GM23338 (cell line): ENCODE measurements around the gene CATSPERE. TPM values are rescaled to one million over a fixed set of nuclear protein-coding genes. Genes with fewer than 3 reads are reported as not detected.
A peak's percentile ranks its signal among the peaks of the same experiment; 100 is the strongest.

Experiments used
- ATAC-seq: fragments of 200-7000 bp; cut with Tn5 transposase; 3 replicates; pipeline ENCODE4 v1.9.1; 2020
- DNase-seq: peaks from one replicate; pipeline ENCODE4 v3.0.0-alpha.2; 2015; ENCODE audit warnings: low spot score
- H2AFZ ChIP-seq: fragments of 200-600 bp; sonication (generic); 2 replicates; pipeline ENCODE4 v1.8.0; 2016; ENCODE audit warnings: antibody characterized with exemption, mild to moderate bottlenecking, moderate library complexity
- H3F3A ChIP-seq: fragments of 200-600 bp; sonication (generic); replicated peaks from 2 replicates; pipeline ENCODE4 v1.8.0; 2017; ENCODE audit warnings: antibody characterized with exemption, mixed run types, low read depth
- H3K27ac ChIP-seq: fragments of 200-600 bp; sonication (generic); 2 replicates; pipeline ENCODE4 v1.6.1; 2016; ENCODE audit warnings: low read depth
- H3K27me3 ChIP-seq: fragments of 200-600 bp; sonication (generic); 2 replicates; pipeline ENCODE4 v1.8.0; 2016; ENCODE audit warnings: mild to moderate bottlenecking, mixed run types, moderate library complexity; ENCODE audit not compliant: insufficient read depth
- H3K36me3 ChIP-seq: fragments of 200-600 bp; sonication (generic); 2 replicates; pipeline ENCODE4 v1.8.0; 2016; ENCODE audit warnings: mild to moderate bottlenecking; ENCODE audit not compliant: insufficient read depth
- H3K4me1 ChIP-seq: fragments of 200-600 bp; sonication (generic); 2 replicates; pipeline ENCODE4 v1.8.0; 2016; ENCODE audit warnings: mild to moderate bottlenecking, moderate library complexity; ENCODE audit not compliant: insufficient read depth
- H3K4me2 ChIP-seq: fragments of 200-600 bp; sonication (generic); 2 replicates; pipeline ENCODE4 v1.7.1; 2017; ENCODE audit warnings: mixed run types
- H3K4me3 ChIP-seq: fragments of 200-600 bp; sonication (generic); 2 replicates; pipeline ENCODE4 v1.6.1; 2016; ENCODE audit warnings: mixed run types
- H3K79me2 ChIP-seq: fragments of 200-600 bp; sonication (generic); replicated peaks from 2 replicates; pipeline ENCODE4 v1.8.0; 2017; ENCODE audit warnings: mild to moderate bottlenecking; ENCODE audit not compliant: insufficient read depth
- H3K9me2 ChIP-seq: fragments of 200-600 bp; sonication (generic); 2 replicates; pipeline ENCODE4 v1.8.0; 2017; ENCODE audit not compliant: insufficient read depth
- H4K20me1 ChIP-seq: fragments of 200-600 bp; sonication (generic); replicated peaks from 2 replicates; pipeline ENCODE4 v1.8.0; 2017; ENCODE audit warnings: mild to moderate bottlenecking; ENCODE audit not compliant: insufficient read depth
- H3K27ac Mint-ChIP-seq: 2 replicates; pipeline ENCODE4 v1.8.0; 2020; ENCODE audit warnings: inconsistent platforms, mild to moderate bottlenecking, moderate library complexity, mixed read lengths
- H3K27me3 Mint-ChIP-seq: 3 replicates; pipeline ENCODE4 v1.8.0; 2022; ENCODE audit warnings: low read depth, mild to moderate bottlenecking, moderate library complexity, mixed read lengths, inconsistent platforms; ENCODE audit not compliant: insufficient read depth, poor library complexity
- H3K36me3 Mint-ChIP-seq: 3 replicates; pipeline ENCODE4 v1.8.0; 2021; ENCODE audit warnings: low read depth, mild to moderate bottlenecking, inconsistent platforms, moderate library complexity, mixed read lengths
- H3K4me1 Mint-ChIP-seq: 3 replicates; pipeline ENCODE4 v1.8.0; 2020; ENCODE audit warnings: mild to moderate bottlenecking, inconsistent platforms, mixed read lengths
- H3K4me3 Mint-ChIP-seq: 3 replicates; pipeline ENCODE4 v1.8.0; 2021; ENCODE audit warnings: moderate library complexity, mild to moderate bottlenecking, inconsistent platforms, mixed read lengths
- H3K9me3 Mint-ChIP-seq: 3 replicates; pipeline ENCODE4 v1.8.0; 2020; ENCODE audit warnings: moderate library complexity, mild to moderate bottlenecking, inconsistent platforms, mixed read lengths
- CREB1 ChIP-seq: fragments of 250-450 bp; sonication (Bioruptor Pico); IDR thresholded peaks from 2 replicates; pipeline ENCODE4 v1.5.0; 2020; ENCODE audit warnings: low read depth, mild to moderate bottlenecking, moderate library complexity
- CTCF ChIP-seq, 2 experiments: fragments of 200-600 bp in 1 of 2; sonication (generic) in 1 of 2; conservative IDR thresholded peaks; 2 replicates each; pipeline versions ENCODE4 v1.5.1 to v1.6.1; 2016 to 2017; ENCODE audit warnings: antibody characterized with exemption in 2 of 2, low read depth in 2 of 2, mild to moderate bottlenecking in 2 of 2, moderate library complexity in 1 of 2
- ETS1 ChIP-seq: IDR thresholded peaks from 2 replicates; pipeline ENCODE4 v1.6.1; 2016; ENCODE audit warnings: antibody characterized with exemption
- EZH2 ChIP-seq: fragments of 200-600 bp; sonication (generic); IDR thresholded peaks from one replicate; pipeline ENCODE4 v1.8.0; 2017; ENCODE audit warnings: antibody characterized with exemption, mild to moderate bottlenecking, low read depth; ENCODE audit not compliant: unreplicated experiment
- EZH2phosphoT487 ChIP-seq: fragments of 200-600 bp; sonication (generic); IDR thresholded peaks from one replicate; pipeline ENCODE4 v1.8.1; 2018; ENCODE audit warnings: antibody characterized with exemption; ENCODE audit not compliant: unreplicated experiment
- JUNB ChIP-seq: IDR thresholded peaks from one replicate; pipeline ENCODE4 v1.6.1; 2016; ENCODE audit warnings: antibody characterized with exemption; ENCODE audit not compliant: unreplicated experiment
- POLR2AphosphoS5 ChIP-seq: IDR thresholded peaks from 2 replicates; pipeline ENCODE4 v1.6.1; 2016; ENCODE audit warnings: antibody characterized with exemption, low read depth
- REST ChIP-seq: IDR thresholded peaks from one replicate; pipeline ENCODE4 v1.6.1; 2018; ENCODE audit warnings: antibody characterized with exemption; ENCODE audit not compliant: unreplicated experiment
- STAT1 ChIP-seq: IDR thresholded peaks from one replicate; pipeline ENCODE4 v1.6.1; 2016; ENCODE audit warnings: antibody characterized with exemption; ENCODE audit not compliant: unreplicated experiment
- ZNF114 ChIP-seq: fragments of 250-450 bp; sonication (Bioruptor Pico); IDR thresholded peaks from 2 replicates; pipeline ENCODE4 v1.5.0; 2020; ENCODE audit warnings: mild to moderate bottlenecking, moderate library complexity
- ZNF331 ChIP-seq: fragments of 250-450 bp; sonication (Bioruptor Pico); IDR thresholded peaks from 2 replicates; pipeline ENCODE4 v1.5.0; 2020; ENCODE audit warnings: low read depth, mild to moderate bottlenecking, moderate library complexity
- polyA plus RNA-seq: library from polyadenylated mRNA; unstranded; fragments of >200 nt; fragmentation: Nextera tagmentation; extraction: Ambion mirVana; gene quantifications from 2 replicates; pipeline ENCODE4 v1.2.1, GENCODE V29; 2016
- total RNA-seq: library from RNA; depleted of rRNA; stranded (reverse); fragments of >200 nt; shearing (Covaris generic); gene quantifications from 2 replicates; pipeline ENCODE4 v1.2.3, GENCODE V29; 2014

The CATSPERE gene
- total and polyA plus RNA-seq, 2 experiments from 2014 or later: 0.70 TPM; not detected in 1

GRCh38 chr1:244583358-244583982, 122.4 kb downstream of the CATSPERE start:
- no peak overlapping the region for H3K4me2 ChIP-seq
- no peaks in the 10 kb centered on the region for H3K79me2 ChIP-seq
- no peaks in the 10 kb centered on the region for H3K27me3 ChIP-seq
- no peaks in the 10 kb centered on the region for H3K36me3 ChIP-seq
- no peak overlapping the region for H3K4me3 ChIP-seq
- no peak overlapping the region for H2AFZ ChIP-seq
- ATAC-seq: peak; percentile 58
- no peaks in the 10 kb centered on the region for H3K4me1 ChIP-seq
- peaks cover 3% of the 10 kb centered on the region; the same call in 2 of the 3 replicates for H3K36me3 Mint-ChIP-seq
- no peak overlapping the region for H3K27ac Mint-ChIP-seq
- H3K27ac ChIP-seq: no peak overlapping the region
- H3K4me1 Mint-ChIP-seq: no peaks in the 10 kb centered on the region
- H4K20me1 ChIP-seq: no peaks in the 10 kb centered on the region
- H3F3A ChIP-seq: no peaks in the 10 kb centered on the region
- peak; percentile 28 for DNase-seq
- no peaks in the 10 kb centered on the region for H3K27me3 Mint-ChIP-seq
- no peaks in the 10 kb centered on the region for H3K9me2 ChIP-seq
- no peak overlapping the region for H3K4me3 Mint-ChIP-seq
- H3K9me3 Mint-ChIP-seq: peaks cover 11% of the 10 kb centered on the region; the same call in 2 of the 3 replicates
- TF ChIP-seq CTCF (conservative IDR thresholded peaks at IDR 0.05; ENCODE audit: low read depth in 2 of 2) (peak; percentile 21 to 58; a peak in 3 of 4 replicates), ZNF114 (CRISPR knock-in tag) (no peak)

- Mint-ChIP-seq H3K4me1 (no peaks in the 10 kb centered on the region), H3K27me3 (no peaks in the 10 kb centered on the region), H3K9me3 (peaks cover 7% of the 10 kb centered on the region), H3K36me3 (peaks cover 6% of the 10 kb centered on the region; the same call in 2 of the 3 replicates), H3K4me3 (no peak overlapping the region), H3K27ac (no peak overlapping the region)
- ATAC-seq: no peak
- Histone ChIP-seq H3K27me3 (no peaks in the 10 kb centered on the region), H3K4me2 (no peak overlapping the region), H3K9me2 (no peaks in the 10 kb centered on the region), H3F3A (no peaks in the 10 kb centered on the region), H3K79me2 (no peaks in the 10 kb centered on the region), H3K4me1 (no peaks in the 10 kb centered on the region), H4K20me1 (no peaks in the 10 kb centered on the region), H3K4me3 (no peak overlapping the region), H3K27ac (no peak overlapping the region), H3K36me3 (no peaks in the 10 kb centered on the region), H2AFZ (no peak overlapping the region)
- no peak for DNase-seq
- no peak for TF ChIP-seq CTCF (conservative IDR thresholded peaks at IDR 0.05; ENCODE audit: low read depth in 2 of 2)
- TF ChIP-seq ZNF331 (CRISPR knock-in tag): no peak
- no peak for TF ChIP-seq CREB1 (CRISPR knock-in tag)
- no peak for TF ChIP-seq REST
- TF ChIP-seq ETS1: no peak
- no peak for TF ChIP-seq STAT1
- no peak for TF ChIP-seq POLR2AphosphoS5
- no peak for TF ChIP-seq EZH2
- TF ChIP-seq EZH2phosphoT487: no peak
- no peak for TF ChIP-seq JUNB
These were observed 124.8 kb downstream of the CATSPERE start for GRCh38 chr1:244585867-244586266.
